Left ventricle myocardium inferior (tissue), 1 donor: ENCODE measurements around the gene HCFC1. TPM values are rescaled to one million over a fixed set of nuclear protein-coding genes. Genes with fewer than 3 reads are reported as not detected.

Experiments
- DNase-seq: peaks from one replicate; pipeline ENCODE4 v3.0.0-alpha.2; 2020
- H3K27ac ChIP-seq: fragments of 200-600 bp; replicated peaks from 2 replicates; pipeline ENCODE4 v1.8.0; 2021
- H3K27me3 ChIP-seq: fragments of 200-600 bp; 2 replicates; pipeline ENCODE4 v1.8.0; 2021; ENCODE audit warnings: low read depth
- H3K36me3 ChIP-seq: fragments of 200-600 bp; 2 replicates; pipeline ENCODE4 v1.8.0; 2021
- H3K4me1 ChIP-seq: fragments of 200-600 bp; 2 replicates; pipeline ENCODE4 v1.8.0; 2021
- H3K4me3 ChIP-seq: fragments of 200-600 bp; 2 replicates; pipeline ENCODE4 v1.8.0; 2021; ENCODE audit warnings: mild to moderate bottlenecking, moderate library complexity
- H3K9me3 ChIP-seq: fragments of 200-600 bp; replicated peaks from 2 replicates; pipeline ENCODE4 v1.8.0; 2021
- intact Hi-C: fragments of 100-400 bp; cut with micrococcal nuclease; formaldehyde crosslinking; loops from one replicate; pipeline ENCODE4 v1.11.0; 2022
- total RNA-seq: library from RNA; stranded (reverse); fragmentation: NEBNext Ultra II Directional; extraction: Animal tissue kit (Norgen Biotek cat#: 25700); gene quantifications from one replicate; pipeline ENCODE4 v1.2.1, GENCODE V29; 2021
- TF ChIP-seq, protein P1 (sequence below): fragments of 200-600 bp; IDR thresholded peaks from 2 replicates; pipeline ENCODE4 v1.8.0; 2021; ENCODE audit warnings: antibody characterized with exemption, mild to moderate bottlenecking, borderline replicate concordance
- donor health status: DM: no; HTN: yes; CAD: no; lungs with severe emphysema.

The HCFC1 gene
- total RNA-seq, 1 donor from 2014 or later, result 28.4 TPM

GRCh38 chrX:153944800-153945150, 26.8 kb downstream of the HCFC1 start:
- H3K4me1 ChIP-seq, result peaks cover 34% of the 10 kb centered on the region
- no peaks in the 10 kb centered on the region for H3K27me3 ChIP-seq
- no peaks in the 10 kb centered on the region for H3K9me3 ChIP-seq
- peak overlapping the region; percentile 50 for H3K27ac ChIP-seq
- intact Hi-C loops, result no loop called here
- peak overlapping the region; percentile 60 for H3K4me3 ChIP-seq
- peaks cover 5% of the 10 kb centered on the region for H3K36me3 ChIP-seq
- TF ChIP-seq, protein P1, sequence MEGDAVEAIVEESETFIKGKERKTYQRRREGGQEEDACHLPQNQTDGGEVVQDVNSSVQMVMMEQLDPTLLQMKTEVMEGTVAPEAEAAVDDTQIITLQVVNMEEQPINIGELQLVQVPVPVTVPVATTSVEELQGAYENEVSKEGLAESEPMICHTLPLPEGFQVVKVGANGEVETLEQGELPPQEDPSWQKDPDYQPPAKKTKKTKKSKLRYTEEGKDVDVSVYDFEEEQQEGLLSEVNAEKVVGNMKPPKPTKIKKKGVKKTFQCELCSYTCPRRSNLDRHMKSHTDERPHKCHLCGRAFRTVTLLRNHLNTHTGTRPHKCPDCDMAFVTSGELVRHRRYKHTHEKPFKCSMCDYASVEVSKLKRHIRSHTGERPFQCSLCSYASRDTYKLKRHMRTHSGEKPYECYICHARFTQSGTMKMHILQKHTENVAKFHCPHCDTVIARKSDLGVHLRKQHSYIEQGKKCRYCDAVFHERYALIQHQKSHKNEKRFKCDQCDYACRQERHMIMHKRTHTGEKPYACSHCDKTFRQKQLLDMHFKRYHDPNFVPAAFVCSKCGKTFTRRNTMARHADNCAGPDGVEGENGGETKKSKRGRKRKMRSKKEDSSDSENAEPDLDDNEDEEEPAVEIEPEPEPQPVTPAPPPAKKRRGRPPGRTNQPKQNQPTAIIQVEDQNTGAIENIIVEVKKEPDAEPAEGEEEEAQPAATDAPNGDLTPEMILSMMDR, result no peak
- no peak for DNase-seq

DNA sequence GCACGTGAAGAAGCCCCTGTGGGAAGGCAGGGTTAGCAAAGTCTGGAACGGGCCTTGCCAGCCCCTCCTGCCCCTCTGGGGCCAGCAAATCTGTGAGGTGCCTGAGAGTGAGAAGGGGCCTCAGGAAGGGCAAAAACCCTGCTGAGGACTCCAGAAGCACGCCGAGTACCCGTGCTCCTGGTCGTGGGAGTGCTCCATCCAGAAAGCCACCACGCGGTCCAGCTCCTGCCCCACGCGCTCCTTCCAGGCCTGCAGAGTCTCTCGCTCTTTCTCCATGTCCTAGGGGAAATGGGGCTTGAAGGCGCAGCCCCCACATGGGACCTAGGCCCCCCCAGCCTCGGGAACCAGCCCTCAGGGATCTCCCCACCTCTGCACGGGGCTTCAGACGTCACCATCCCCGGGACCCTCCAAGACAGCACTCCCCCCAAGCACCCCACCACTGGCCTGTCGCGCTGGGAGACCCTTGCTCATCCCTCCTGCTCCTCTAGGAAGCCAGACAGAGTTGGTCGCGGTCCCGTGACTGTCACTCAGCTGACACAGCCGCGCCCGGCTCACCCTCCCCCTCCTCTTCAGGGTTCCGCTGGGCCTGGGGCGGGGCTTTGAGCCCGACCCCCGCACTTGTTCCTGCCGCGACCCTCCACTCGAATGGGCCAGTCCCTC, 27.3 kb downstream of the HCFC1 start, which contains the start of gene RENBP:
Gene RENBP, minus strand, starts transcription at position 504 of the 660 bp plus-strand sequence. Its CDS starts 33 bp downstream, at position 471.
- H3K36me3 ChIP-seq, result peaks cover under 1% of the 10 kb centered on the region
- peaks cover 29% of the 10 kb centered on the region for H3K4me1 ChIP-seq
- intact Hi-C loops, result no loop called here
- no peaks in the 10 kb centered on the region for H3K27me3 ChIP-seq
- peak; percentile 61 for DNase-seq
- TF ChIP-seq, protein P1, result no peak
- no peaks in the 10 kb centered on the region for H3K9me3 ChIP-seq
- H3K27ac ChIP-seq, result peak within 1 kb of the TSS; percentile 50
- H3K4me3 ChIP-seq, result peak within 1 kb of the TSS; percentile 60

- H3K27me3 ChIP-seq, result no peaks in the 10 kb centered on the region
- H3K36me3 ChIP-seq, result no peaks in the 10 kb centered on the region
- H3K27ac ChIP-seq, result peak overlapping the region; percentile 52
- peaks cover 11% of the 10 kb centered on the region for H3K4me1 ChIP-seq
- H3K4me3 ChIP-seq, result peak overlapping the region; percentile 33
- H3K9me3 ChIP-seq, result no peaks in the 10 kb centered on the region
- no peak for DNase-seq
- intact Hi-C loops, result no loop called here
- TF ChIP-seq, protein P1, result no peak
Observed at GRCh38 chrX:153941336-153942252, 30.0 kb downstream of the HCFC1 start.

DNA sequence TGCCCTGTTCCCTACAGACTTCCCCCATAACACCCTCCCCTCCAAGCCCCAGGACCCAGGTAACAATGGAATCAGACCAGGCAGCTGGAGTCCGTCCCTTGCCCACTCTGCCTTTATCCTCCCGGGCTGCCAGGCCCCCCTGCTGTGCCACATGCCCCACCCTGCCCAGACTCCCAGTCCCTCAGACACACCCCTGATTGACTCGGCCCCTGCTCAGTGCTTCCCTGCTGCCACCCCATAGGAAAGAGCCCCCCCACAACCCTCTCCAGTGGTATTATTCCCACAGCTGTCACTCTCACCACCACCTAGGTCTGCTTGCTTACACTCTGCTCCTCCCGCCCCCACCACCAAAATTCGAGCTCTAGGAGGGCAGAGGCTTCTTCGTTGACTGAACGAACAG, 32.0 kb downstream of the HCFC1 start:
- no peak for DNase-seq

GRCh38 chrX:153938226-153938786, 33.3 kb downstream of the HCFC1 start:
- Histone ChIP-seq H3K4me3 (no peak overlapping the region), H3K27me3 (no peaks in the 10 kb centered on the region), H3K27ac (no peak overlapping the region), H3K9me3 (no peaks in the 10 kb centered on the region), H3K36me3 (no peaks in the 10 kb centered on the region), H3K4me1 (peaks cover 18% of the 10 kb centered on the region)
- DNase-seq, result no peak
- intact Hi-C loops, result no loop called here
- TF ChIP-seq, protein P1, result no peak

More for the DNA sequence above, 32.0 kb downstream of the HCFC1 start:
- peaks cover 16% of the 10 kb centered on the region for H3K4me1 ChIP-seq
- H3K27me3 ChIP-seq, result no peaks in the 10 kb centered on the region
- TF ChIP-seq, protein P1, result no peak
- no peaks in the 10 kb centered on the region for H3K36me3 ChIP-seq
- intact Hi-C loops, result no loop called here
- no peak overlapping the region for H3K27ac ChIP-seq
- no peak overlapping the region for H3K4me3 ChIP-seq
- no peaks in the 10 kb centered on the region for H3K9me3 ChIP-seq
